Activated T-helper 17 cell treated with anti-CD3 and anti-CD28 coated beads, Interleukin-2, amount 50 U/mL, for 72 hours (primary cell): ENCODE data around the gene TFF1. TPM values are rescaled to one million over a fixed set of nuclear protein-coding genes. Genes with fewer than 3 reads are reported as not detected.

Experiments used
- ATAC-seq: fragments of 150-1000 bp; cut with Tn5 transposase; replicated peaks from 2 replicates; pipeline ENCODE4 v1.10.0; 2021; ENCODE audit warnings: mild to moderate bottlenecking, moderate library complexity
- H3K27ac Mint-ChIP-seq: one replicate; pipeline ENCODE4 v1.8.0; 2022; ENCODE audit warnings: mixed read lengths
- H3K27me3 Mint-ChIP-seq: one replicate; pipeline ENCODE4 v1.8.0; 2022; ENCODE audit warnings: mixed read lengths
- H3K36me3 Mint-ChIP-seq: one replicate; pipeline ENCODE4 v1.8.0; 2022; ENCODE audit warnings: low read depth, mild to moderate bottlenecking, mixed read lengths
- H3K4me1 Mint-ChIP-seq: one replicate; pipeline ENCODE4 v1.8.0; 2022; ENCODE audit warnings: mixed read lengths
- H3K4me3 Mint-ChIP-seq: one replicate; pipeline ENCODE4 v1.8.0; 2022; ENCODE audit warnings: mild to moderate bottlenecking, mixed read lengths
- H3K9me3 Mint-ChIP-seq: one replicate; pipeline ENCODE4 v1.8.0; 2022; ENCODE audit warnings: mixed read lengths
- total RNA-seq, 2 donors: library from RNA; stranded (reverse); gene quantifications; one replicate each; pipeline ENCODE4 v1.2.3, GENCODE V29; 2022

TFF1 gene
- total RNA-seq, 2 donors from 2014 or later = not detected

GRCh38 chr21:42381347-42381984 lies 15.1 kb upstream of the TFF1 start:
- peaks cover 48% of the 10 kb centered on the region for H3K36me3 Mint-ChIP-seq
- peak overlapping the region; percentile 19 for H3K27ac Mint-ChIP-seq
- no peak overlapping the region for H3K4me3 Mint-ChIP-seq
- no peaks in the 10 kb centered on the region for H3K27me3 Mint-ChIP-seq
- H3K9me3 Mint-ChIP-seq = peaks cover 4% of the 10 kb centered on the region
- ATAC-seq = peak; percentile 84
- H3K4me1 Mint-ChIP-seq = no peaks in the 10 kb centered on the region

GRCh38 chr21:42379426-42380215 lies 13.3 kb upstream of the TFF1 start:
- H3K36me3 Mint-ChIP-seq = peaks cover 60% of the 10 kb centered on the region

GRCh38 chr21:42378418-42378817 lies 12.1 kb upstream of the TFF1 start:
- no peak for ATAC-seq
- Mint-ChIP-seq H3K4me1 (peaks cover 10% of the 10 kb centered on the region), H3K4me3 (no peak overlapping the region), H3K27me3 (no peaks in the 10 kb centered on the region), H3K9me3 (peaks cover 4% of the 10 kb centered on the region), H3K36me3 (peaks cover 68% of the 10 kb centered on the region), H3K27ac (peak overlapping the region; percentile 75)

More at GRCh38 chr21:42379426-42380215, 13.3 kb upstream of the TFF1 start:
- H3K27me3 Mint-ChIP-seq = no peaks in the 10 kb centered on the region
- H3K4me3 Mint-ChIP-seq = no peak overlapping the region
- H3K4me1 Mint-ChIP-seq = peaks cover 1% of the 10 kb centered on the region
- peaks cover 4% of the 10 kb centered on the region for H3K9me3 Mint-ChIP-seq
- peak; percentile 23 for ATAC-seq
- no peak overlapping the region for H3K27ac Mint-ChIP-seq

GRCh38 chr21:42377951-42378340 lies 11.6 kb upstream of the TFF1 start:
- Mint-ChIP-seq H3K36me3 (peaks cover 73% of the 10 kb centered on the region), H3K9me3 (peaks cover 4% of the 10 kb centered on the region), H3K4me3 (no peak overlapping the region), H3K27me3 (no peaks in the 10 kb centered on the region), H3K27ac (peak overlapping the region; percentile 75), H3K4me1 (peaks cover 15% of the 10 kb centered on the region)
- ATAC-seq = no peak

- Mint-ChIP-seq H3K27me3 (no peaks in the 10 kb centered on the region), H3K4me3 (peak overlapping the region; percentile 69), H3K27ac (peak overlapping the region; percentile 75), H3K9me3 (peaks cover under 1% of the 10 kb centered on the region), H3K36me3 (peaks cover 73% of the 10 kb centered on the region), H3K4me1 (peaks cover 16% of the 10 kb centered on the region)
- no peak for ATAC-seq
Observed at GRCh38 chr21:42377211-42377950, 11.0 kb upstream of the TFF1 start.

- peaks cover 23% of the 10 kb centered on the region for H3K4me1 Mint-ChIP-seq
- no peak for ATAC-seq
- H3K36me3 Mint-ChIP-seq = peaks cover 73% of the 10 kb centered on the region
- no peak overlapping the region for H3K27ac Mint-ChIP-seq
- peak overlapping the region; percentile 69 for H3K4me3 Mint-ChIP-seq
- no peaks in the 10 kb centered on the region for H3K9me3 Mint-ChIP-seq
- no peaks in the 10 kb centered on the region for H3K27me3 Mint-ChIP-seq
Observed at GRCh38 chr21:42376338-42376982, 10.1 kb upstream of the TFF1 start.

GRCh38 chr21:42375966-42376337 lies 9.6 kb upstream of the TFF1 start:
- H3K4me1 Mint-ChIP-seq = peaks cover 28% of the 10 kb centered on the region
- H3K9me3 Mint-ChIP-seq = no peaks in the 10 kb centered on the region
- H3K27me3 Mint-ChIP-seq = no peaks in the 10 kb centered on the region
- peaks cover 73% of the 10 kb centered on the region for H3K36me3 Mint-ChIP-seq
- no peak overlapping the region for H3K27ac Mint-ChIP-seq
- no peak for ATAC-seq
- H3K4me3 Mint-ChIP-seq = peak overlapping the region; percentile 69

- Mint-ChIP-seq H3K27me3 (no peaks in the 10 kb centered on the region), H3K9me3 (no peaks in the 10 kb centered on the region), H3K4me3 (peak overlapping the region; percentile 69), H3K27ac (peak overlapping the region; percentile 84), H3K36me3 (peaks cover 78% of the 10 kb centered on the region), H3K4me1 (peaks cover 32% of the 10 kb centered on the region)
- ATAC-seq = no peak
Observed at GRCh38 chr21:42375506-42375905, 9.2 kb upstream of the TFF1 start.

- peak overlapping the region; percentile 84 for H3K27ac Mint-ChIP-seq
- peak; percentile 41 for ATAC-seq
- no peaks in the 10 kb centered on the region for H3K27me3 Mint-ChIP-seq
- no peaks in the 10 kb centered on the region for H3K9me3 Mint-ChIP-seq
- peaks cover 78% of the 10 kb centered on the region for H3K36me3 Mint-ChIP-seq
- H3K4me3 Mint-ChIP-seq = peak overlapping the region; percentile 69
- peaks cover 32% of the 10 kb centered on the region for H3K4me1 Mint-ChIP-seq
Observed at GRCh38 chr21:42374864-42375499, 8.6 kb upstream of the TFF1 start.

- Mint-ChIP-seq H3K27ac (peak overlapping the region; percentile 84), H3K4me1 (peaks cover 32% of the 10 kb centered on the region), H3K9me3 (no peaks in the 10 kb centered on the region), H3K27me3 (no peaks in the 10 kb centered on the region), H3K36me3 (peaks cover 79% of the 10 kb centered on the region), H3K4me3 (peak overlapping the region; percentile 69)
- peak; percentile 31 for ATAC-seq
Observed at GRCh38 chr21:42374457-42374856, 8.1 kb upstream of the TFF1 start.

GRCh38 chr21:42373908-42374455 lies 7.6 kb upstream of the TFF1 start:
- Mint-ChIP-seq H3K27me3 (no peaks in the 10 kb centered on the region), H3K27ac (peak overlapping the region; percentile 84), H3K36me3 (peaks cover 84% of the 10 kb centered on the region), H3K4me1 (peaks cover 32% of the 10 kb centered on the region), H3K9me3 (no peaks in the 10 kb centered on the region), H3K4me3 (peak overlapping the region; percentile 69)
- ATAC-seq = no peak

GRCh38 chr21:42373196-42373907 lies 7.0 kb upstream of the TFF1 start:
- H3K4me3 Mint-ChIP-seq = peak overlapping the region; percentile 69
- peak overlapping the region; percentile 84 for H3K27ac Mint-ChIP-seq
- ATAC-seq = peak; percentile 80
- H3K9me3 Mint-ChIP-seq = no peaks in the 10 kb centered on the region
- H3K4me1 Mint-ChIP-seq = peaks cover 32% of the 10 kb centered on the region
- no peaks in the 10 kb centered on the region for H3K27me3 Mint-ChIP-seq
- H3K36me3 Mint-ChIP-seq = peaks cover 82% of the 10 kb centered on the region
